NCI-H187 (cell line): ENCODE data around the gene ZNF148.

Source experiments
- DNase-seq, 2 experiments: peaks; one replicate each; lab custom pipeline; 2025; lab: John Stamatoyannopoulos, UW

ZNF148 gene

DNA sequence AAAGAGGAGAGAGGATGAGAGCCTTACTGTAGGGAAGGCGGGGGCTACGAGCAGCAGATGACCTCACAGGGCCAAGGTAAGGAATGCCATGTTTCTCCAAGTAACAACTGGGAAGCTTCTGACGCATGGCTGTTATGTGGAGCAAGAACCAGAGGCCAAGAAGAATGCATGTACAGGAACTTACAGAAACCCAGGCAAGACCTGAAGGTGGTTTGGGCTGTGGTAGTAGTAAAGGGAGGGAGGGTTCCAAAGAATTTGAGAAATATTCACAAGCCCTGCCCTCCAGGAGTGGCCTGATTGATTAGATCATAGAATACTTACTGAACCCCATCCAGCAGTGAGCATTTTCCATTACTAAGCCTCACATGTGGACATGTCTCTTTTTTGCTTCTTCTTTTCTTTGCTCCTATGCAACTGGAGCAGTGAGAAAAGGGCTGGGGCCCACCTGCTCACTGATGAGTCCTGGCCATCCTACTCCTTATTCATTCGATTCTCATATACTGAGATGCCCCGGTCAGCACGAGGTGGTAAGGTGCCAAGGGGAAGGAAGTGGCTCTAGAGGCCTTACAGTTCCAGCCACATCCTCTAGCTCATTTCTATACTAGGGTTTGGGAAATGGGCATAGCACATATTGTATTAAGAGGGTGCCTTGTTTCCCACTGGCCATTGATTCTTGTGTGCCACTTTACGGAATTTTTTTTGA is 154.2 kb downstream of the ZNF148 start:
- no peak for DNase-seq

DNA sequence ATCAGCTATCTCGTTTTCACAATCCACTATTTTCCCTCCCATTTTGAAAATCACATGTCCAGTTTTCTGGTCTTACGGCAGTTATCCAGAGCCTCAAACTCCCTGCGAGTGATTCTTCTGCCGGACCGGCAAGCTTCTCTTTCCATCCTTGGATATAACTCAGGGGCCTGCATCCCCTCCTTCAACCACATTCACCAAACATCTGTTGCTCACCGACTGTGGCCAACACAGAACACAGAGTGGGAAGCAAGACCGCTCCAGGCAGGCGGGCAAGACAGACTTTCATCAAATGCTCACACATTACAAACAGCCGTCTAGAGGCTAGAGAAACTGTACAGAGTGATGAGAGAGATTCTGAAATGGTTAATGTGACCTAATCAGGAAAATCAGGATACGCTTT is 154.9 kb downstream of the ZNF148 start:
- no peak for DNase-seq

DNA sequence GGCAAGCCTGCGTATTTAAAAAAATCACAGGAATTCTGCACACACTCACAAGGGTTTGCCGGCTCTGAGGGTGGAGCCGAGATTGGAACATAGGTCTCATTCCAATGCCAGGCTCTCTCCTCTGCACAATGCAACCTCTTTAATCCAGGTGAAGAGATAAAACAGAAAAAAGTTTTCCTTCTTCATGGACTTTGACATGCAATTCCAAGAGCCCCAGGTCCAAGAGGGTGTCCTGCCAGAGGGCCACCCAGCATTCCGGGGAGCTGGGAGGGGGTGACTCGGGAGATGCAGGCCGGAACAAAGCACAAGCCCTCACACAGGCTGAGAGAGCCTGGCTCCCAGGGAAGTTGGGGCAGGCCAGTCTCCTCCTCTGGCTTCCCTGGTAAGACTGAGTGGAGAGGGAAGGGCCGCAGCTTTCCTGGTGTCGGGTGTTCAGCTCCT is 155.8 kb downstream of the ZNF148 start:
- DNase-seq = no peak

DNA sequence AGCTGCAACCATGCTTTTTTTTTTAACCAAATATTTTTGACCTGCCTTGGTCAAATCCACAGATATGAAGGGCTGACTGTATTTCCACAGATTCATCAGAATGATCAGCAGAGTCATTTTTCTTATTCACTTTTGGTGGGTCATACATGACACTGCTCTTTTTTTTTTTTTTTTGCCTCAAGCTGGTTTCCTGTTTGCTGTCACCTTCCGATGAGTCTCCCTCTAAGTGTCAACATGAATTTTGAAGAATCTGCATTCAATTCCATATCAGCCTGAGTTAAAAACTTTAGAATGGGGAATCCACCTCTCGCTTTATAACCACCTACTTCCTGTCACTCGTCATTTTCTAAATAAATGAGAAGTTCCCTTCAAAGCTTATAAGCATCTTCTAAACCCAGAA is 160.4 kb downstream of the ZNF148 start:
- DNase-seq = no peak

DNA sequence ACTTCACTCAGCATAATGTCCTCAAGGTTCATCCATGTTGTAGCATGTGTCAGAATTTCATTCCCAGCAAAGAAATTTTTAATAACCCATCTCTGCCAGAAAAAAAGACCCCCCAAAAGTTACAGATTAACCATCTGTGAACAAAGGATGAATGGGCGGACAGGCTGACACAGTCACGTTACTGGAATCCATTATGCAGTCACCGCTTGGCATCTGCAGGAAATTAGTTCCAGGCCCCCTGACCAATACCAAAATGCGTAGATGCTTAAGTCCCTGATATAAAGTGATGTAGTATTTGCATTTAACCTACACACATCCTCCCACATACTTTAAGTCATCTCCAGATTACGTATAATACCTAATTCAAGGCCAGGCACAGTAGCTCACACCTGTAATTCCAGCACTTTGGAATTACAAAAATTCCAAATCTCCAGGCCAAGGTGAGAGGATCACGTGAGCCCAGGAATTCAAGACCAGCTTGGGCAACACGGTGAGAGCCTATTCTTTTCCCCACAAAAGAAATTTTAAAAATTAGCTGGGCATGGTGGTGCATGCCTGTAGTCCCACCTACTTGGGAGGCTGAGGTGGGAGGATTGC is 161.1 kb downstream of the ZNF148 start:
- no peak for DNase-seq

DNA sequence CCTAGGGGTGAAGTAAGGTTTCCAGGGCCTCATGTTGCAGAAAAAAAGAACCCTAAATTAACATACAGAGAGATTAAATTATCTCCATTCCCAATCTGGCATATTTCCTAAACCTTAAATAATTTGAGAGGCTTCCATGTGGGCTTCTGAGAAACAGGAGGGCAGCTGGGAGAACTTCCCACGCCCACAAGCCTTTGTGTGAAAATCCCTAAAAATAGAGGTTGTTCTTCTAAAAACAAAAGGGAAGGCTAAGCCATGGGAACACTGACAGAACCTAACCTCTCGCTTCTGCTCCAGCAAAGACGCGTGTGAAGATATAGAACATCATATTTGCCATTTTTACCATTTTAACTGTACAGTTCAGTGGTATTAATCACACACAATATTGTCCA is 161.8 kb downstream of the ZNF148 start:
- DNase-seq = no peak

DNA sequence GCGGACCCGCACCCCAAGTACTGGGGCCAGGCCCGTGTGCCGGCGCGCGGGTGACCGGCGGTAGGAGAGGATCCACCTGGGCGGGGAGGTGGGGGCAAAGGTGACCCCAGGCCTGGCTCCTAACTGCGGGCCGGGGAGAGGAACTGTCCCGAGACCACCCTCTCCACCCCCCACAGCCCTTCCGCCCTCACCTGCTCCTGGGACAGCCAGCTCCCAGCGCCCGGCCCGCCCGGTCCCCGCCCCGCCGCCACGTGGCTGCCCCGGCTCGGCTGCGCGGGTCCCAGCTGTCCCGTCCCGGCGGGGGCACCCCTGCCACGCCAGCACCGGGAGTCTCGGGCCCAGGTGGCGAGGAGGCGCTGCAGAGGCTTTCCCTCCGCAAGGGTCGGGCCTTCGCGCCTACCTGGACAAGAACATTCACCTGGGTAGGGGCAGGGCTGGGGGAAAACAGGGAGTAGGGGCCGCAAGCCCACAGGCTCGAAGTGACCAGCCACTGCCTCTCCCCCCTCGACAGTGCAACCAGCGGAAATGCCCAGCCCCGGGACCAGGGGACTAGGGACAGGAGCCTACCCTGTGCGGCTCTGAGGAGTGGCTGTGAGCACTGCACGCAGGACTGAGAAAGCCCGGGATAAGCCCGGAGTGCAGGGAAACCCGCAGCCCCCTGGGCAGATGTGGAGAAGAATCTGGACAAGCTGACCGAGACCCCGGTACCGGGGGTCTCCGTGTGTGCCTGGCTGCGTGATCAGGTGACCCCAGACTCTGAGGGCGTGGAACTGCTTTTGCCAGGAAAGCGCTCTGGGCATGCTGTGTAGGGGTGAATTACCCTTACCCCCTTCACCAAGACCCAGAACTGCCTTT is 162.4 kb downstream of the ZNF148 start, which contains the start of gene SLC12A8:
Gene SLC12A8 (minus strand): TSS at position 240 of the 855 bp plus-strand sequence. CDS start 1,399 bp downstream, outside the sequence.
- DNase-seq = no peak

DNA sequence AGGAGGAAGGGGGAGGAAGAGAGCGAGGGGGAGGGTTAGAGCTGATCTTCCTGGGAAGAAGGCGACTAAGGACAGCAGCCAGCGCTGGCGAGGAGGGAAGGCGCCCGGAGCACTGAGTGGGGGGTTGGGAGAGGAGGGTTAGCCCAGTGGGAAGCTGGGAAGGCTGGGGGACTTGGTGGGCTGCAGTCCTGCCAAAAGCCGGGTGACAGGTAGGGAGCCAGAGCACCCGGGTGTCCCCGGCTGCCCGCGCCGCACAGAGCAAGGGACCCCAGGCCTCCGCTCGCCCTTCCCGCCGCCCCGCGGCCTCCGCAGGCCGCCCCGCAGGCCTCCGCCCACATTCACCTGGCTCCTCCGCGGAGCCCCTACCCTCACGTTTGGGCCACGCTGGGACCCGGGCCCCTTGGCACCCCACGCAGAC is 163.0 kb downstream of the ZNF148 start:
- DNase-seq = no peak

DNA sequence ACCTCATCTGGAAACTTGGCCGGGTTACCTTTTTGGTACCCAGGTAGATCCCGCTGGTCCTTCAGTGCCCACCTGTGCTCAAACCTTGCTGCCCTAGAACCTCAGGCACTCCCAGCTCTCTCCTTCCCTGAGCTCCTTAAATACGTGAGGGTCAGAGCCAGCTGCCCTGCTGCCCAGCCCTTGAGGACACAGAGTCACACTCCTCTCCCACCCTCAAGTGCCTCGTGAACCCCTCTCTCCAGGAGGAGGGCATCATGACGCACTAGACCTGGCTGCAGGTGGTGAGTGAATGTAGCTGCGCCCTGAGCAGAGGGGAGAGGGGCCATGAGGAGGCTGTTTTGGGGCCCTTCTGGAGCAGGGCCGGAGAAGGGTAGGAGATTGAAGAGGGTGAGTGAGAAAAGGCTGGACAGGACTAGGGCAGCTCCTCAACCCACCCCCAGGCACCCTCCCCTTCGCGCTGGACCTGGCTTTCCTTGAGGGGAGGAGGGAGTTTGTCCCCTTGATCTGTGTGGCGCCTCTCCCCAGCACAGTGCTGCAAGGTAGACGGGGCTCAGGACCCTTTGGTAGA is 163.5 kb downstream of the ZNF148 start:
- no peak for DNase-seq

DNA sequence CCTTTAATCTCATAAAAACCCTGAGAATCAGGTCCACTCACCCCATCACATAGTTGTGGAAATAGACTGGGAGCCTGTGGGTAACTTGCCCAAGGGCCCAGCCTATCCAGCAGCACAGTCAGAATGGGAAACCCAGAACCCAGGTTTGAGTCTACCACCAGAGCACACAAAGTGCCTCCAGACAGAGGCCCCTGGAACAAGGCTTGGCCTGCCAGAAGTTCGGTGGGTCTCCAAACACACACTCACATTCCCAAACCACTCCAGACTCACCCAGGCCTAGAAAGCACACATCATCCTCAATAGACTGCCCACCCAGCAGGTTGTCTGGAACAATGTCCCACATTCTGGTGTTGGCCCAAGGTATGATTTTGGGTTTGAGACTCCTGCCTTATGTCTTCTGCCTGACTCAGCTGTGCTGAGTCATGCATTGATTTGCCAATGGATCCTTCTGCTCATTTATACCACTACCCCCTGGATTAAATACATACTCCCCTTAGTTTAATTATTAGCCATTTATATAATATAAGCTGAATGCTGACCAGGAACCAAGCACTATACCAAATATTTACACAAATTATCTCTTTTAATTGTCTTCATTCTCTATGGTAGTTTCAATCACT is 167.1 kb downstream of the ZNF148 start:
- no peak for DNase-seq

DNA sequence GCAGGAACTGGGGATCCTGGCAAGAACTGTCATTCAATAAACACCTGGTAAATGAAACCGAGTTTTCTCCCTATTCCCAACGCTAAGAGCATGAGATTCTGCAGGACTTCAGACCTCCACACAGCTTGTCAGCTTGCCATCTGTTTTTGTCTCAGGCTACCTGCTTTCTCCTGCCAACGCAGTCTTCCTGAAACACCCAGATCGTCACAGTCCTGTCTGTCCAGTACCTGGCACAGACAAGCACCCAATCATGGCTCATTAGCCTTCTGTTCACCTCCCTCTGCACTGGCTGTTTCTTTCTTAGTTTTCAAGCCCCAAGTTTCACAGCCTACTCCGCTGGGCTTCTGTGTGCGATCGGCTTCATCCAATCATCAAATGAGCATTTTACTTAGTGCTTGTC is 167.6 kb downstream of the ZNF148 start:
- DNase-seq = no peak

DNA sequence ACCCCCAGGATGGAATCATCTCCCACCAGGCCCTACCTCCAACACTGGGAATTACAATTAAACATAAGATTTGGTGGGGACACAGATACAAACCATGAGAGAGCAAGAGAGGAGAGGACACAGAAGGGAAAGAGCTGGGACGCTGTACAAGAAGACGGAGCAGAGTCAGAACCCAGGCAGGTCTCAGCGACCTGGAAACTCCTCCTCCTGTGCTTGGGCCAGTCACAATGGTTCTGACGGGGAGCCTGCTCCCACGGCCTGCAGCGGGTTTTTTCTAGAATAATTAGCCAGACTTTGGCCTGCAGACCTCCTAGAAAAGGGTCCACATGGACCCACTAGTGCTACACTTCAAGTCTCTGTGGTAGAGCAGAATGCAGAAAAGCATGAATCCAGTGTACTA is 168.2 kb downstream of the ZNF148 start:
- no peak for DNase-seq

DNA sequence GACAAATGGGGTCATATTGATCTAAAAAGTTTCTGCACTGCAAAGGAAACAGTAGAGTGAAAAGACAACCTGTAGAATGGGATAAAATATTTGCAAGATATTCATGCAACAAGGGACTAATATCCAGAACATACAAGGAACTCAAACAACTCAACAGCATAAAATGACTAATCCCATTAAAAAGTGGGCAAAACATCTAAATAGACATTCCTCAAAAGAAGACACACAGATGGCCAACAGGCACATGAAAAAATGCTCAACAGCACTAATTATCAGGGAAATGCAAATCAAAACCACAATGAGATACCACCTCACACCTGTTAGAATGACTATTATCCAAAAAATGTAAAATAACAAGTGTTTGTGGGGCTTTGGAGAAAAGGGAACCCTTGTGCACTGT is 171.4 kb downstream of the ZNF148 start:
- DNase-seq = no peak

DNA sequence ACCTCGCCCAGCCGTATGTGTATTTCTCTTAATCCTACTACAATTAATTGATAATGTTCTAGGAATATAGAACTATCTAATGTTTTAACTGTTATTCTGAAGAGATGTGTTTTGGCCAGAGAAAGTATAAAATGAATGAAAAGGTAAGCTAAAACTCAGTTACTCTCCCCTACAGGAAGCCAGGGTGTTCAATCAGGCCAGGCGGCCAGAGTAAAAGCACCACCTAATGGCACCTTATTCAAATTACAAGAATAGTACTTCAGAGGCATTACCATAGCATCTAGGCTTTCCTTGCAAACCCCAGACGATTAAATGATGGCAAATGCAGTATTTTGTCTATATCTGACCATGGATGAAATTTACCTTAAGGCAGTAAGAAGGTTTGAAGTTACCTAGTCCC is 172.9 kb downstream of the ZNF148 start:
- no peak for DNase-seq

DNA sequence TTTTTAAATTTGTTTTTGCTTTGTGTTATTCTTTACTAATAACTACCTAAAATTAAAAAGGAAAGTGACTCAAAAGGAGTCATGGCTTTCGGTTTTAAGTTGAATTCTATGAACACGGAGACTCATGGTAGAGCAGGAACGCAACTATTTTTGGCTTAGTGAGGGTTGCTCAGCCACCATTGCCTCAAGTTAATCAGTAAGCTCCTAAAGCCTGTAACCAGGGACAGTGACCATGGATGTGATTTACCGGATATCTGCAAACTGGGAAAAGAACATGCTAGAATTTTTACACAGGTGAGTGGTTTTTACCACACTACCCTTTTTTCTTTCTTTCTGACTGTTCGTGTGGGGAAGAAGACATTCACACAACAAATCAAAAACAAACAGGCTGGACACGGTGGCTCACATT is 174.4 kb downstream of the ZNF148 start:
- DNase-seq = no peak

DNA sequence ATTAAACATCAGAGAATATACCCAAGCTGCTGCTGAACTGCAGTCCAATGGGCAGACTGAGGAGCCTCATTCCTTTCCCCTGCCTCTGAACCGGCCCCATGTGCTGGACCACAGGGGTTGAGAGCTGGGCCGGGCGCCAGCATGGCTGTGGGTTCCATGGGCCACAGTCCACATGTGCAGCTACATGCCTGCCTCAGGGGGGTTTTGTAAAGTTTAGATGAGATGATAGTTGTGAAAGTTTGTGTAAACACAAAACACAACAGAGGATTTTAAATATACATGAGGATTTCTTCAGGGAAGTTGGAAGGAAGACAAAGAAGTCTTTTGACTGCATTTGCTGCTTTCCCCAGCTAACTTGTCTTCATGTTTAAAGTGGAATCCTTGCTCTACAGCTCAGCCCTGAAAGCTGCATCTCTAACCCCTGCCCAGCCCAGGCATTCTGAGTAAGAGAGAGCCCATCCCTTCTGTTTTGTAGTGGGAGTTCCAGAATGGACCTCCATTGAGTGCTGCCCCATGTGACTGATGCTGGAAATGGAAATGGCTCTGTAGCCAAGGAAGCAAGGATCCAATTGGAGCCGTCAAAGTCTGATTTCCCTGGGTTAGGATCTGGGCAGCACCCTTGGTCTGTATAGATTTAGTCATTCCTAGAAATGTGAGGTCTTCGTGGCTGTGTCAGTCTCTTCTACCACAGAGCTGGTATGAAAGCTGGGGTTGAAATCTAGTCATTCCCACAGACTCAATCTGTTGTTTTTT is 180.1 kb downstream of the ZNF148 start:
- DNase-seq = no peak

DNA sequence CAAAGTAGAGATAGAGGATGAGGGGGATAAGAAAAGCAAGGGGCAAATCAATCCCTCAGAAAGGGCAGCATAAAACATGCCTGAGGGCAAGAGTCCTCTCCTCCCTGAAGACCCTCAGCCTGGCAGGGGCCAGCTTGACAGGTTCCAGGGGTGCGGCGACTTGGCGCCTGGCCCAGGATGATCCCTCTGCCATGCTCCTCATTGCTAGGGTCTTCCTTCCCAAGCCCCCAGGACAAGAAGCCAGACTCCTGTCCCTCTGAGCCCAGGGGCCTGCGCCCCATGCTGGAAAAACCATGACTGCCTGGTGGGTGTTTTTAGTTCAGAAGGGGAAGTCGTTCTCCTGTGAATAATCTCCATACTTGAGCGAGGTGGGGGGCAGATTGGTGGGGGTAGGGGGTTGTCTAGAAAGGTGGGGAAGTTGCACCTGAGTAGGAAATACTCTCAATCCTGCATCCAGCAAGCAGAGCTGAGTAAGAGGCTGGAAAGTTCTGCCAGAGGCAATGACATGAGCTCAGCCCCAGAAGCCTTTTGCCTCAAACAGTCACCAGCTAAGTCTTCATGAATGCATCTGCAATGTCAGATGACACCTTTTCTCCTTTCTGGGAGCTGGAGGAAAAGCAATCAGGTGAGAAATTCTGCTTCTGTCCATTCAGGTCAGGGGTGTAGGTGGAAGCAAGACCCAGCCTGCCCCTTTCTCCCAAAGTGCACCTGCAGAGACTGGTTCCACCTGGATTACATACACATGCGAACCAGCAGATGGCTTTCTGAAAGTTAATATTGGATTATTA is 180.9 kb downstream of the ZNF148 start:
- DNase-seq = no peak

DNA sequence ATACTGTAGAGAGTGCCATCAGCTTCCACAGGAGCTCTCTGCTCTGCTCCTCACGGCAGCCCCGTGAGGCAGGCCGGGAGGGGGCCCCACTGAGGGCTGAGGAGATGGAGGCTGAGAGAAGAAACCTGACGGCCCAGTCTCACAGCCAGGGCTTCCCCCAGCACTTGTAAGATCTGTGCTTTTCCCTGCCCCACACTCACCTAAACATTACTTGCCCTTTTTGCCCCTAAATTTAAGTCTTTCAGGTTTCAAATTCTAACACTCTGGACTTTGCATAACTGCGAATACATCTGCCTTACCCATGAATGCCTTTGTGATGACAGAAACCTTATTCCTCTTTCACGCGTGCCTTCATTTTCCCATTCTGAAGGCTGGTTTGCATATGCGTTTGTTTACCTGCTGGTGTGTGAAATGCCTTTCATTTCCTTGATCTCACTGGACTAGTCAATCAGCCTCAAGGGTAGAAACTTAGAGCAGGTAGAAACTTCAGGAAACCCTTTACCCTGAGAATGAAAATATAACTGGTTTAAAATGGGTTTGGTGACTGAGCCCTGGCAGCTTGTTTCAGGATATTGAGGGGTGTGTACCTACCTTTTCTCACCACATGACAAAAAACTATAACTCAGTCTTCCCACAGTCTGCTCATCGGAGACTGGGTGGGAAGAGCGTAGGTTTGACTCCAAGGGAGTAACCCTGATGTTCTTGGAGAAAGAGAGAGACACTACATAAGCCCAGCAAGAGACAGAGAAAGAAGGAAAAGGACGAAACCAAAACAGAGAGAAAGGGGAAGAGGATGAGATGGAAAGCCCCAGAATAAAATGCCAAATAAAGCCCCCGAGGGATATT is 182.7 kb downstream of the ZNF148 start:
- no peak for DNase-seq

DNA sequence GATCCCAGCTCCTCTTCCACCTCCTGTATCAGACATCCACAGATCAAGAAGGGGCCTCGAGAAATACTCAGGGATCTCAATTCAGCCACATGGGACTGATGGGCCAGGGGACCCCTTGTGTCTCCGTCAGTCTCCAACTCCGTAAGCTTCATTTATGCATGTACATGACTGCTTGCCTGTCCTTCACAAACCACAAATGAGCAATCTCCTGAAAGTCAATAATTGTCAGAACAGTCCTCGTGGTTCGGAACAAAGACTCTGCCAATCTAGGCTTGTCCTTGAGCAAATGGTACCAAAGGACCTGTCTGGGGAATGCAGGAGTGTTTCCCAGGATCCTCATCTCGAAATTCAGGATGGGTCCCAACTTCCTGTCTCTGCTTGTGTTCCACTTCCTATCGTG is 183.4 kb downstream of the ZNF148 start:
- no peak for DNase-seq

DNA sequence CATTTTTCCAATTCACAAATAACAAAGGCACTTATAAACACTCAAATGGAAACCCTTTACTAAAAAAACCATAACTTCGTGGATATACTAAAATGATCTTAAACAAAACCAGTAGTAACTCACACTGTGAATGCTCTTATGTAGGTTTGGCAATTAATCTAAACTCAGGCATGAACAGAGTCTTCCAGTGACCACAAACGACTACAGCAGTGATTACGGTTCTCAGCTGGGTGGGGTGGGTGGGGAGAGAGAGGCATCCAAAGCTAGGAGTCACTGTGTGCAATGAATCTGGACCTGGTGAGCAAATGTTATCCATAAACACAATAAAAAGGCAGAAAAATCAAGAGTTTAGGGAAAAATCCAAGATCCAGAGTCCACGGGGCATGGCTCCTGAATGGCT is 183.9 kb downstream of the ZNF148 start:
- no peak for DNase-seq
